ENCODE measurements around the gene COPA. TPM values are rescaled to one million over a fixed set of nuclear protein-coding genes. Genes with fewer than 3 reads are reported as not detected.

Gene COPA
- total and polyA plus RNA-seq, 4 experiments from 2014 or later = 115 to 150 (median 130) TPM

- intact Hi-C loops (cut with micrococcal nuclease) = no loop called here
- Mint-ChIP-seq H3K27me3 (no peaks in the 10 kb centered on the region), H3K9me3 (peaks cover 0 to 1% (median 0%) of the 10 kb centered on the region in 8 donors), H3K4me3 (no peak overlapping the region), H3K27ac (peak overlapping the region in 4 of 7 donors; percentile 36 to 81 (median 76)), H3K36me3 (no peaks in the 10 kb centered on the region), H3K4me1 (peaks cover 0 to 5% (median 4%) of the 10 kb centered on the region in 4 donors)
- Histone ChIP-seq H3K4me1 (ENCODE audit: insufficient read depth, low read length) (no peaks in the 10 kb centered on the region), H3K4me3 (ENCODE audit: low read length in 2 of 2) (no peak overlapping the region), H3K27ac (ENCODE audit: low read depth, low read length) (no peak overlapping the region), H3K36me3 (ENCODE audit: insufficient read depth, low read length) (no peaks in the 10 kb centered on the region), H3K9me3 (ENCODE audit: control insufficient read depth in 1 of 2, low read length in 2 of 2) (no peaks in the 10 kb centered on the region), H3K27me3 (ENCODE audit: insufficient read depth, low read length) (no peaks in the 10 kb centered on the region)
- DNase-seq = no peak
- ChIA-PET POLR2A (ENCODE audit: partially characterized antibody) (no interaction called here), CTCF (ENCODE audit: partially characterized antibody) (interaction anchor here (0.8 to 3.3 kb wide), 4 partner anchors 8 to 77 kb away, joined by 3 to 16 read pairs (median 4); no protein-coding TSS in a partner anchor)
These were observed 25.2 kb upstream of the COPA start for GRCh38 chr1:160367934-160368923.

- no peaks in the 10 kb centered on the region for H3K9me3 ChIP-seq (ENCODE audit: control insufficient read depth in 1 of 2, low read length in 2 of 2)
- Mint-ChIP-seq H3K9me3 (peaks cover 0 to 1% (median 0%) of the 10 kb centered on the region in 8 donors), H3K4me1 (peaks cover 0 to 5% (median 4%) of the 10 kb centered on the region in 4 donors), H3K4me3 (no peak overlapping the region), H3K36me3 (no peaks in the 10 kb centered on the region), H3K27ac (no peak overlapping the region), H3K27me3 (no peaks in the 10 kb centered on the region)
- H3K4me1 ChIP-seq (ENCODE audit: insufficient read depth, low read length) = no peaks in the 10 kb centered on the region
- H3K36me3 ChIP-seq (ENCODE audit: insufficient read depth, low read length) = no peaks in the 10 kb centered on the region
- H3K27me3 ChIP-seq (ENCODE audit: insufficient read depth, low read length) = no peaks in the 10 kb centered on the region
- H3K27ac ChIP-seq (ENCODE audit: low read depth, low read length) = no peak overlapping the region
- ChIA-PET POLR2A (ENCODE audit: partially characterized antibody) (no interaction called here), CTCF (ENCODE audit: partially characterized antibody) (interaction anchor here (1.0 to 3.3 kb wide), 3 partner anchors 9 to 76 kb away, joined by 4 to 16 read pairs (median 4); no protein-coding TSS in a partner anchor)
- H3K4me3 ChIP-seq (ENCODE audit: low read length in 2 of 2) = no peak overlapping the region
- no peak for DNase-seq
- intact Hi-C loops (cut with micrococcal nuclease) = no loop called here
These were observed 24.5 kb upstream of the COPA start for GRCh38 chr1:160367516-160367900.

- ChIA-PET POLR2A (ENCODE audit: partially characterized antibody) (no interaction called here), CTCF (ENCODE audit: partially characterized antibody) (interaction anchor here (3.3 kb wide), 1 partner anchor 9 kb away, joined by 16 read pairs; no protein-coding TSS in a partner anchor)
- DNase-seq = no peak
- Mint-ChIP-seq H3K36me3 (no peaks in the 10 kb centered on the region), H3K4me1 (peaks cover 0 to 5% (median 4%) of the 10 kb centered on the region in 4 donors), H3K4me3 (no peak within 1 kb of the TSS), H3K9me3 (peaks cover 0 to 1% (median 0%) of the 10 kb centered on the region in 8 donors), H3K27me3 (no peaks in the 10 kb centered on the region), H3K27ac (peak within 1 kb of the TSS in 4 of 7 donors; percentile 55 to 81 (median 78))
- no peaks in the 10 kb centered on the region for H3K36me3 ChIP-seq (ENCODE audit: insufficient read depth, low read length)
- intact Hi-C loops (cut with micrococcal nuclease) = no loop called here
- H3K27me3 ChIP-seq (ENCODE audit: insufficient read depth, low read length) = no peaks in the 10 kb centered on the region
- H3K9me3 ChIP-seq (ENCODE audit: control insufficient read depth in 1 of 2, low read length in 2 of 2) = no peaks in the 10 kb centered on the region
- no peak within 1 kb of the TSS for H3K27ac ChIP-seq (ENCODE audit: low read depth, low read length)
- no peak within 1 kb of the TSS for H3K4me3 ChIP-seq (ENCODE audit: low read length in 2 of 2)
- no peaks in the 10 kb centered on the region for H3K4me1 ChIP-seq (ENCODE audit: insufficient read depth, low read length)
These were observed 23.9 kb upstream of the COPA start, which contains the start of gene NHLH1 for GRCh38 chr1:160366731-160367515. Gene NHLH1, plus strand, starts transcription at chr1:160367071. Its CDS starts 3,661 bp downstream, at chr1:160370732.

- peaks cover 3% of the 10 kb centered on the region for H3K36me3 ChIP-seq (ENCODE audit: insufficient read depth, low read length)
- CTCF ChIA-PET (ENCODE audit: partially characterized antibody) = interaction anchor here (3.3 kb wide), 1 partner anchor 11 kb away, joined by 16 read pairs; no protein-coding TSS in a partner anchor
- no peaks in the 10 kb centered on the region for H3K27me3 Mint-ChIP-seq
- no peaks in the 10 kb centered on the region for H3K4me1 ChIP-seq (ENCODE audit: insufficient read depth, low read length)
- H3K27ac Mint-ChIP-seq = peak overlapping the region in 1 of 7 donors; percentile 62
- POLR2A ChIA-PET (ENCODE audit: partially characterized antibody) = interaction anchor here (1.1 kb wide), 1 partner anchor 22 kb away, joined by 3 read pairs; no protein-coding TSS in a partner anchor
- intact Hi-C loops (cut with micrococcal nuclease) = no loop called here
- no peak for DNase-seq
- no peak overlapping the region for H3K27ac ChIP-seq (ENCODE audit: low read depth, low read length)
- peaks cover 0 to 5% (median 4%) of the 10 kb centered on the region in 4 donors for H3K4me1 Mint-ChIP-seq
- no peaks in the 10 kb centered on the region for H3K9me3 ChIP-seq (ENCODE audit: control insufficient read depth in 1 of 2, low read length in 2 of 2)
- H3K27me3 ChIP-seq (ENCODE audit: insufficient read depth, low read length) = no peaks in the 10 kb centered on the region
- no peak overlapping the region for H3K4me3 Mint-ChIP-seq
- peaks cover 8 to 9% of the 10 kb centered on the region in 2 donors for H3K36me3 Mint-ChIP-seq
- no peak overlapping the region for H3K4me3 ChIP-seq (ENCODE audit: low read length in 2 of 2)
- H3K9me3 Mint-ChIP-seq = peaks cover 0 to 1% (median 0%) of the 10 kb centered on the region in 8 donors
These were observed 22.3 kb upstream of the COPA start for GRCh38 chr1:160365325-160365724.

GRCh38 chr1:160363951-160364735 is 21.1 kb upstream of the COPA start:
- intact Hi-C loops (cut with micrococcal nuclease) = no loop called here
- POLR2A ChIA-PET (ENCODE audit: partially characterized antibody) = no interaction called here
- Histone ChIP-seq H3K27me3 (ENCODE audit: insufficient read depth, low read length) (no peaks in the 10 kb centered on the region), H3K4me3 (ENCODE audit: low read length in 2 of 2) (no peak overlapping the region), H3K4me1 (ENCODE audit: insufficient read depth, low read length) (no peaks in the 10 kb centered on the region), H3K36me3 (ENCODE audit: insufficient read depth, low read length) (peaks cover 10% of the 10 kb centered on the region), H3K27ac (ENCODE audit: low read depth, low read length) (no peak overlapping the region), H3K9me3 (ENCODE audit: control insufficient read depth in 1 of 2, low read length in 2 of 2) (no peaks in the 10 kb centered on the region)
- Mint-ChIP-seq H3K4me3 (no peak overlapping the region), H3K4me1 (peaks cover 0 to 5% (median 4%) of the 10 kb centered on the region in 4 donors), H3K27ac (peak overlapping the region in 6 of 7 donors; percentile 36 to 90 (median 66)), H3K27me3 (no peaks in the 10 kb centered on the region), H3K9me3 (peaks cover 0 to 1% (median 0%) of the 10 kb centered on the region in 8 donors), H3K36me3 (peaks cover 13 to 15% of the 10 kb centered on the region in 2 donors)
- CTCF ChIA-PET (ENCODE audit: partially characterized antibody) = interaction anchor here (1.3 kb wide), 1 partner anchor 11 kb away, joined by 3 read pairs; no protein-coding TSS in a partner anchor
- DNase-seq = no peak

GRCh38 chr1:160363010-160363409 is 20.0 kb upstream of the COPA start:
- Mint-ChIP-seq H3K9me3 (no peaks in the 10 kb centered on the region), H3K4me3 (no peak overlapping the region), H3K36me3 (peaks cover 23 to 25% of the 10 kb centered on the region in 2 donors), H3K27ac (peak overlapping the region in 6 of 7 donors; percentile 14 to 81 (median 42)), H3K27me3 (no peaks in the 10 kb centered on the region), H3K4me1 (peaks cover 0 to 5% (median 4%) of the 10 kb centered on the region in 4 donors)
- no peak overlapping the region for H3K27ac ChIP-seq (ENCODE audit: low read depth, low read length)
- H3K4me1 ChIP-seq (ENCODE audit: insufficient read depth, low read length) = no peaks in the 10 kb centered on the region
- no peak overlapping the region for H3K4me3 ChIP-seq (ENCODE audit: low read length in 2 of 2)
- no peak for DNase-seq
- no peaks in the 10 kb centered on the region for H3K9me3 ChIP-seq (ENCODE audit: control insufficient read depth in 1 of 2, low read length in 2 of 2)
- intact Hi-C loops (cut with micrococcal nuclease) = no loop called here
- POLR2A ChIA-PET (ENCODE audit: partially characterized antibody) = no interaction called here
- no peaks in the 10 kb centered on the region for H3K27me3 ChIP-seq (ENCODE audit: insufficient read depth, low read length)
- CTCF ChIA-PET (ENCODE audit: partially characterized antibody) = interaction anchor here (1.5 to 1.9 kb wide), 2 partner anchors 10 to 14 kb away, joined by 5 to 10 read pairs; no protein-coding TSS in a partner anchor
- peaks cover 16% of the 10 kb centered on the region for H3K36me3 ChIP-seq (ENCODE audit: insufficient read depth, low read length)

Measured in CD4-positive, alpha-beta memory T cell (primary cell).